NCI-H2227 (cell line): ENCODE data around the gene ITGB5.

Experiments used
- DNase-seq: peaks from one replicate; lab custom pipeline; 2025; ENCODE audit not compliant: unreplicated experiment; lab: John Stamatoyannopoulos, UW

ITGB5 gene

DNA sequence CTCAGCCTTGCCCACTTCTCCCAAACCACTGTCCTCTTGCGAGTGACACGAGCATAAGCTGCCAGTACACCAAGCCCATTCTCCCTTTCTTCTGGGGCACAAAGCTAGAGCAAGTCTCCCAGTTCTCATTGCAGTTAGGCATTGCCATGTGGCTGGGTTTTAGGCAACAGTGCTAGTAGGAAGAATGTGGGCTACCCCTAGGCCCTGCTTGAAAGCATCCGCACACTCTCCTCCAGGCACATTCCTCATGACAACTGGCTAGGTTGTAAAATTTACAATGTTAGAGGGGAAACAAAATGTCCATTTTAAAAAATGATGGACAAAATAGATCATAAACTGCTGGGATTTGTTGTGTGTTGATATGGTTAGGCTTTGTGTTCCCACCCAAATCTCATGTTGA lies 19.7 kb downstream of the ITGB5 start:
- DNase-seq: no peak

DNA sequence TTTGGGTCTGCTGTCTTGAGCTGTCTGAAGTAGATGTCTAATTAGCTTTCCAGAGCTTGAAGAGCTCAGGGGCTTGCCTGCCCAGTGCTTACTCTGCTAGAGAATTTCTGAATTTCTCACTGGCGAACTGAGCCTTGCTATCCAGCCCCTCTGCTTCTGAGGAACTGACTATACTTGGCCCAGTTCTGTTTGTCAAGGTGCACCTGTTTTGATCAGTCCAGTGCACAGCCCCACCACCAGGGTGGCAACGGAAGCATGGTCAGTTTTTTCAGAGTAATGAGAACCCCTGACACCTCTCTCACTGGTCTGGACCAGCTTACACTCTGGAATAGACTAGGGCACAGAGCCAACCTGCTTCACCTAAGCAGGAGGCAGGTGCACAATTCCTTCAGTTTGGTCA lies 25.2 kb downstream of the ITGB5 start:
- no peak for DNase-seq

DNA sequence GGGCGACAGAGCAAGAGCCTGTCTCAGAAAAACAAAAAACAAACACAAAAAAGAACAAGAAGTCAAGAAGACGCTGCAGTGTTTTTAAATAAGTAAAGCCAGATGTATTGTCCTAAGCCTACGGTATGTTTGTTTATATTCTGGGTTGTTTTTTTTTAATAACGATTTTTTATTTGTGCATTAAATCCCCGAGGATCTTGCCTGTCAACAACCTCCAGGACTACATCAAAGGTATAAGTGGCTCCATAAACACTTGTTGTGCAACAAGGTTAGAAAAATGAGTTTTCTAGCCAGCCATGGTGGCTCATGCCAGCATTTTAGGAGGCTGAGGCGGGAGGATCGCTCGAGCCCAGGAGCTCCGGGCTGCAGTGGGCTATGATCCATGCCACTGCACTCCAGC lies 26.1 kb downstream of the ITGB5 start:
- DNase-seq: no peak

DNA sequence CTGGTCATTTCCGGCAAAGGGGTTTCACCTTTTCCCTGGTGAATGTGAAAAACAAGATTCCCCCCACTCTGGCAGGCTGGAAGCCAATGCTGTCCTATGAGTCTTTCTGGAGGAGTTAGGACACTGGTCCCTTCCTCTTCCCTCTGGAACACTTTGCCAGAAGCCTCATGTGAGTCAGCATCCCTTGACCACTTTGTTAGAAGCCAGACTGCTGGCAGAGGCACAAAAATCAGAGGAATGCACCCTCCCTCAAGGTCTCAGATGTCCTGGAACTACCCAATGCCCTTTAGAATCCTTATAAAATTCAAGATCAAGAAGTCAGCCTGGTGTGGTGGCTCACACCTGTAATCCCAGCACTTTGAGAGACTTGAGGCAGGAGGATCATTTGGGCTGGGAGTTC lies 26.6 kb downstream of the ITGB5 start:
- DNase-seq: no peak

DNA sequence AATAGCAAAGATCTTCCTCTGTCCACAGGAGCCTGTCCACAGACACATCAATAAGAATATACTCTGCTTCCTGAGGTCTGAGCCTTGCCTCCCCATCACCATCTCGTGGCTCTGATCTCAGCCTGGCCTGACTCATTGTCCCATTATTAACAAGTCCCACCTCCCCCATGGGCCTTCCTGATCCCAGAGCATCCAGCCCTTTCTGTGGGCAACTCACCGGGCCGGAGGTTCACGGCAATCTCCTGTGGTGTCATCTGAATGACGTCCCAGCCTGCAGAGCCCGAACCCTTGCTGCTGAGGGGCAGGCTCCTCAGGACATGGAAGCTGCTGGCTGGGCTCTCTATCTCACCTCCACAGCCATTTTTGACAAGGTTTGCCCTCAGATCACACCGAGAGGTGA lies 28.1 kb downstream of the ITGB5 start:
- no peak for DNase-seq

DNA sequence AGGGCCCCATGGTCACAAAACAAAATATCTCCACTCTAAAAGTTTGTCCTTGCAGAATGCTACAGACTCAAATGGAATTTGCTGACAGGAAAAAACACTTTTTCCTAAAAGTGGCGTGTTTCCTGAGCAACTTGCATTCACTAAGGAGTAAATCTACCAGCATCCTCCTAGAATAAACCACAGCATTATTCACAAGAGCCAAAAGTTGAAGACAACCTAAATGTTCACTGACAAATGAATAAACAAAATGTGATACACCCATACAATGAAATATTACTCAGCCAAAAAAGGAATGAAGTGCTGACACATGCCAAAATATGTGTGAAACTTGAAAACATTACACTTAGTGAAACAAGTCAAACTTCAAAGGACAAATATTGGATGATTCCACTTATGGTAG lies 28.9 kb downstream of the ITGB5 start:
- DNase-seq: no peak

DNA sequence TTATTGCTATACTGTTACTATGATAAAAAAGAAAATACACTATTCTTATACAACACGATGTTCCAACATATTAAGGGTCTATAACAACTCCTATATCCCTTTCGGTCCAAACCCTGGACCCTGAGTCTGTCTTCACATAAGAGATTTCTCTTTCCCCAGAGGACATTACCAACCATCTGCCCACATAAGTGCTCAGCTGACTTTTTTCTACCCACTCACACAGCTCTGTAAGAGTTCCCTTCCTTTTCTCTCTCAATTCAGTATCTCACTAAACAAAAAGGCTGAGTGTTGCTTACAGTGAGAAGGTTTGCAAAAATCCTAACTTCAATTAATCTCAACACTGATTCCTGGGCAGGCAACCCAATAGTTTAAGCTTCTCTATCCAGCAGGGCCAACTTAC lies 30.5 kb downstream of the ITGB5 start:
- DNase-seq: no peak

DNA sequence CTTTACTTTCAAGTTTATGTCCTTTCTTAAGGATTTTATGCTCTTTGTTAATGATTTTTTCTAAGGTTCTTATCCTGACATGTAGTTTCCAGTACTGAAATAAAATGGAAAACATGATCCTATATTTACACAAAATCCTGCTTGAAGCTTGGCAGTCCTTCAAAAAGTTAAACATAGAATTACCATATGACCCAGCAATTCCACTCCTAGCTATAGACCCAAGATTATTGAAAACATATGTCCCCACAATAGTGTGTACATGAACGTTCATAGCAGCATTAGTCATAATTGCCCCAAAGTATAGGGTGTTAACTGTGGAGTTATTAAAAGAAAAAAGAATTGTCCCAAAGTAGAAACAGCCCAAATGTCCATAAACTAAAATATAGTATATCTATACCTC lies 33.2 kb downstream of the ITGB5 start:
- no peak for DNase-seq

DNA sequence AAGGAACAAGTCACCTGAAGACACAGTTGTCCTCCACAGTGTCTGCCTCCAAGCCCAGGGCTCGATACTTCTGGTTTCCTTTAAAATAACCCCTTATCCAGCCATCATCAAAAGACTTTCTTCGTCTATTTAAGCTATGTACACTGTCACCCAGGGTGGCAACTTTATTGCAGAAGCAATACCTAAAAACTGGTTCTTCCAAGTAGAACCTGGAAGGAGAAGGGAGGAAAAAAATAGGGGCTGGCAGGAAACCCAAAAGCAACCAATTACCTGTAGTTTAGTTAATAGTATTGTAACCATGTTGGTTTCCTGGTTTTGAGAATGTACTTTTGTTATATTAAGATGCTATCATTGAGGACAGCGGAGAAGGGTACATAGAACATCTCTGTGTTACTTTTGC lies 33.7 kb downstream of the ITGB5 start:
- no peak for DNase-seq

DNA sequence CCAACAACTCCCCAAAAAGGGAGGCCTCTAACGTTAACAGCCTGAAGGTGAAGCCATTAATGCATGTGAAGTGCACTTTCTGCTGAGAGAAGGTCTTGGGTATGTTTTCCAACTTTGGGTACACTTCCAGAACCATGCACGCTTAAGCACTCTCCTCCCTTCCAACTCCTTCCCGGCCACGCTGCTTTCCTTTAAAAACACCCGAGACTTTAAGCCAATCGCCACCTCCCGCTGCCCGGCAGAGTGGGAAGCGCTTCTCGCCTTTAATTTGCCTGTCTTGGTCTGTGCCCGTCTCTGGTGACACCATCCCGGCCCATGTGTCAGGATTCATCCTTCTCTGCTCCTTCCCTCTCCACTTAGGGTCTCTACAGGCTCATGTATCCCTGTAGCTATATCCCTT lies 35.3 kb downstream of the ITGB5 start:
- DNase-seq: no peak

DNA sequence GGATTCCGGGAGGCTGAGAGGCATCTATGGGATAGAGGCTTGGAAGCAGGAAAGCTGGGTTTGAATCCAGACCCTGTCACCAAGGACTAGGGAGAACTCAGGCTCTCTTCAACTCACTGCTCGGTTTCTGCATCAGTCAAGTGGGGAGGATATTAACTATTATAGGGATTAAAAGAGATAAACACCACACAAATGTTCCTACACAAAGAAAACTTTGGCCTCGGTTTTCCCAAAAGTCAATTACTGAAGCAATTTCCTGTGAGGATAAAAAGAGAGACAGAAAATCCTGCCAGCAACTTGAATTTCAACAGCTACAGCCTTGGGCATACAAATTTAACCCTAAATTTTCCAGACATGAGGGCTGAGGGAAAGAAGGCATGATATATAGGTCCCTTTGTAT lies 36.0 kb downstream of the ITGB5 start:
- DNase-seq: no peak

DNA sequence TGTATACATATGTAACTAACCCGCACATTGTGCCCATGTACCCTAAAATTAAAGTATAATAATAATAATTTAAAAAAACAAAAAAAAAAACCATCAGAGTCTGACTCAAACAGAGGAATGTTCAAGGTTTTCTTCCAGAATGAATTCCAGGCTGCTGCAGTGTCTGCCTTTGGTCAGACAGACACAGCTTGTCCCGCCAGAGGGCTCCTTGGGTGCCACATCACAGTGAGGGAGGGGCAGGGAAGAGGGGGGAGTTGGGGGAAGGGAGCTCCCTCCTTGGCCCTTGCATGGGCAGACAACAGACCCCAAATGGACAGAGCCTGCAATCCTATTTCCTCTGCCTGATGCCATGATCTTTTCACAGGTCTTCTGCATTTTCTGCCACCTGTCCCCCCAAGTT lies 36.5 kb downstream of the ITGB5 start:
- no peak for DNase-seq

DNA sequence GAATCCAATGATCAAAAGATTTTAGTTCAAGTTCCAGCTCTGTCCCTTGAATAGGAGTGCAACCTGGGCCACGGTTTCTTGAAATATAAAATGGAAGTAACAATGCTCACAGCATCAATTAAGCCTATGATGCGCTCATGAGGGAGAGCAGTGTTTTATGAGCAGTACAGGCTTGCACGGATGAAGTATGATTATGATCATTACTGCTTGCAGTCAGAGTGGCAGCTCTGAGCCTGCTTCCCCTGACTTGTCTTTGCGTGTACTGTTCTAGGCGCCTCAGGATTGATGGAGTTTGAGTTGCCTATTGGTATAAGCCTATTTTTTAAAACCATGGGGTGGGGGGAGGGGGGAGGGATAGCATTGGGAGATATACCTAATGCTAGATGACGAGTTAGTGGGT lies 37.0 kb downstream of the ITGB5 start:
- peak; percentile 5 for DNase-seq

DNA sequence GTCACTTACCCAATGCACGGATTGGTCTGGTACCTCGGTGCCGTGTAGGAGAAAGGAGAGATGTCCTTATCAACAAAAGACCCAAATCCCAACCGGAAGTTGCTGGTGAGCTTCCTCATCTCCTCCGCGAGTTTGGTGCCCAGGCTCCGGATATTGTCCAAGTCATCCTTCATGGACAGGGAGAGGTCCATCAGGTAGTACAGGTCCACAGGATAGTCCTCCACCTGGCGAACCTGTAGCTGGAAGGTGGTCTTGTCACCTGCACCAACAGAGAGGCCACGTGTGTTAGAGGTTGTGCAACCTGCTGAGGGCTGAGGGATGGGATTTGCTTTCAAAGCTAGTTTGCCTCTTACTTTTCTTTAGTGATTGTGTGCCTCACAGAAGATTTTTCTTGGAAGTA lies 38.9 kb downstream of the ITGB5 start:
- DNase-seq: no peak

DNA sequence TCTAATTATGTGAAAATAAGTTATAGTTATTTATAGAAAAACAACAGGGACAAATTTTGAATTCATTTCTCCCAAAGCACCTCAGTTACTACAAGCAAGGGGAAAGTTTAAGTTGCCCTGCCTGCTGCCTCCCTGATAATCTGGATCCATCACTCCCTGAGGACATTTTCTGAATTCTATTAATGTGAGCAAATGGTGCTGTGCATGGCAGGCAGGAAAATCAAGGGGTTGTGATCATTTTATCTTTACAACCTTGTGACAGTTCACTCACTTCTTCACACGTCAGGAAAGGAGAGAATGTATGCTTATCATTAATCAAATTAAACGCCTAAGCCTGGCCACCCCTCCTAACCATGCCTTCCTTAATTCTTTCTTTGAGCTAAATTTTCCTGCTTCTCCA lies 39.3 kb downstream of the ITGB5 start:
- DNase-seq: no peak

DNA sequence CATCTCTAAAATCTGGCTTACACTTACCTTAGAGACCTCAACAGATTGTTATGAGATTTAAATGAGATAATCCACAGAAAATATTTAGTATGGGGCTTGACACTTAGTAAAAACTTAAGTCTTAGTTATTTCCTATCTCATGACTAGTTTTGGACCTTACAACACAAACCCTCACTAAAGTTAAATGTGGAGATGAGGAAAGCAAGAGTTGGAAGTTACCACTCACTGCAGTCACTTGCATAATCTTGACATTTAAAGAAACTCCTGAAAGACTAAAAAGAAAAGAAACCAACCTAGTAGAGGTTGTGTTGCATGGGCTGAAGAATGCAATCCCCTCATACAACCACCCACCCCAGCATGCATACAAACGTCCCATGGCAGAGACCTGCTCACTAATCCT lies 40.1 kb downstream of the ITGB5 start:
- no peak for DNase-seq

DNA sequence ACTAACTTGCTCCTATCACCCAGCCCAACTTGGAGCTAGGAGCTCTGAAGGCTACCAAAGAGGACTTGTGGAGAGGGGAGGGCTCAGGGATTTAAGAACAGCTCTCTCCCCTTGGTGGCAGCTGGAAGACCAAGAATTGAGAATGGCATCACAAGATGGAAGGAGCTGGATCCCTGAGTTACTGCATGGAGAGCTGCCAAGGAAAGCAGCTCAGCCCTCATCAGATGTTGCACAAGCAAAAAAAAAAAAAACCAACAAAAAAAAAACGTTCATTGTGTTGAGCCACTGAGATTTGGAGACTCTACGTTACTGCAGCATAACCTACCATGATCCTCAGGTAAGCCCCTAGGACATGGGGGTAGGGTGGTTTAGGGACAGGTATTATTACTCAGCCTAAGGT lies 41.0 kb downstream of the ITGB5 start:
- DNase-seq: no peak

DNA sequence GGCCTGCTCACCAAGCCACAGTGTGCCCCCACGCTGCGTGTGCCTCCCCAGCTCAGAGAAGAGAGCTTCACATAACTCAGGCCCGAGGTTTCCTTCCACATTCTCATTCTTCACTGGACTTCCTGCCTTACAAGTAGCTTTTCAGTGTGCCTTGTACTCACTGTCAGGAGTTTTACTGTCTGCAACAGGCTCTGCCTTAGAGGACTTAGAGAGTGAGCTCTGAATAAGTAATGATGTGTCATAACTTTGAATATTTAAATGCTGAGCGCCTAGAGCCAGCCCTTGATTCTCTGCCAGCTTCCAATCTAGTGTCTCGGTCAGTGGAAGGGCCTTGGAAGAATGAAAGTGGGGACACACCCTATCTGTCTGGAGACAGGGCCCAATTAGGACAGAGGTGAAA lies 41.8 kb downstream of the ITGB5 start:
- no peak for DNase-seq

DNA sequence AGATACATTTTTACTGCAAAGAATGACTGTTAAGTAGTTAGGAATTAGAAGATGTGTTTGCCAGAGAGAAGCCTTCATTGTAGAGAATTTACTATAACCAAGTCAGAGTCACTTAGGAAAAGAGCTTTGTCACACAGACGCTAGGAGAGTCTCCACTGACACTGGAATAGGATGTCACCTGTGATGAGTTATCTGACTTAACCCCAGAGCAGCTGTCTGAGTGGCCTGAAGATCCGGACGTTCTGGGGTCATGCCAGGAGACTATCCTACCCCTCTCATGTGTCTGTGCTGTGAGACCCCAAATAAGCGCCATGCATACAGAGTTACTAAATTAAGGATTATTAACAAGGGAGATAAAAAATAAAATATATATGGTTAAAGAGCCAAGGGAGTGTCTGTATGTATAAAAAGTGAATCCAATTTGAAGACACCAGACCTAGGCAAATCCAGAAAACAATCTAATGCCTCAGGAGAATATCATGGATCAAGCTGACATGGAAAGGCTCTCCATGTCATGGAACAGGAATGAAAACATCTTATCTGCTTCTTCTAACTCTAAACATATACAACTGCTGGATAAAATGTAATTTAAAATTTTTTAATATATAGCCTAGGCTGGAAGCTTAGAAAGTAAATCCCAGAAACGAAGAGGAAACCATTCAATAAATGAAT lies 43.5 kb downstream of the ITGB5 start:
- DNase-seq: no peak

DNA sequence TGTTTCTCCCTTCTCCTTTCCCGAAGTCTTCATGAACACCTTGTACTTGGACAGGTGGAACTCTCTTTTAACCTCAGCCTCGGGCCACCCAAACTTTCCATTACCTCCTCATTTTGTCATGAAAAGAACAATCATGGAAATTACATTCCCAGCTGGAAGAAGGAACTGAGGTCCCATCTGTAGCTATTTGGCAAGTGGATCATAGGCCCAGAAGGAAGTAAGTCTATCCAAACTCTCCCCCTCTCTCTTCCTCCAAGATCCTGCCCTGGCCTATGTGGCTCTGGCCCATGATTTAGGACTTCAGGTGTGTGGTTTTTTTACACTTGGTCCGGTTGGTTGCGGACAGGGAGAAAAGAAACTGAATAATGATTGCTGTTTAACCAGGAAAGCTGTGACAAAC lies 44.1 kb downstream of the ITGB5 start:
- no peak for DNase-seq

DNA sequence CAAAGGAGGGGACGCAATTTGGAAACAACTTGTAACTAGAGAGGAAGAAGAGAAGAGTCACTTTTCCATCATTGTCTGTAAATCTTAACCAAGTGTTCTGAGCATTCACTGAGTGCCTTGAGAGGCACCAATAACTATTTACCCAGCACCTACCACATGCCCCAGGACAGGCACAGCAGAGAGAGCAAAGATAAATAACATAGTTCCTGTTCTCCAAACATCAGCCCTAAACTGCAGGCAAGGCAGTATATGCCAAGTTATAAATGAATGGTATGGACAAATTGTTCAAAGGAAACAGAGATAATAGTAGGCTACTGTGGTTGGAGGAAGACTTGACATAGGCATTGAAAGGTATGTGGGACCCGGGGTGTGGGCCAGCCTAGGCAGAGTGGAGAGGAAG lies 45.6 kb downstream of the ITGB5 start:
- DNase-seq: no peak

DNA sequence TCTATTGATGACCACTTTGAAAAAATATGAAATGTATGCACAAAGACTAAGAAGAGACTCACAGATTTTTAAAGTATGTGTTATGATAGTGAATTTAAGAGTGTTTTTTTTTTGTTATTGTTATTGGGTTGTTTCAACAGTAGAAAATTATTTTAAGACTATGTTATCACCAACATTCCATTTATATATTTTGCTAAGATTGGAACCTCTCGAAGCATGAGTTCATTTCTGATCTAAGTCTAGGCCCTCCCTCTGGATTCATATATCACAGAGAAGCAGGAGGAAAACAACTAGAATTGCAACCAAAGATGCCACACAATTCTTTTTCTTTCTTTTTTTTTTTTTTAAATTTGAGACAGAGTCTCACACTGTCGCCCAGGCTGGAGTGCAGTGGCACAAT lies 46.8 kb downstream of the ITGB5 start:
- no peak for DNase-seq

DNA sequence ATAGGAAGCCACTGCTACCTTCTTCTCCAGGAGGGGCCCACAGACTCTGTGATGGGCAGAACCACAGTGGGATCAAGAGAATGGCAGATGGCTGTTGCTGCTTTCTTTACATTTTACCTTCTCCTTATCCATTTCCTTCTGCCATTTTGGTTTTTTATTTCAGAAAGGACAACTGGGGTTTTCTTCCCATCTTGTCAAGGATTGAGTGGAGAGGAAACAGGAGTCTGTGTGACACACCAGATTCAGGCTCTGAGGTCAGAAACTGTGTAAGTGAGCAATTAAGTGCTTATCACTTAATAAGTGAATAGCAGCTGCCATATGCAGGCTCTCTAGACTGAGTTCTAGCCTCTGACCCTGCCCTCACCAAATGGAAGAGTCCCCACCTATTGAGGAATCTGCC lies 47.3 kb downstream of the ITGB5 start:
- DNase-seq: peak; percentile 12

DNA sequence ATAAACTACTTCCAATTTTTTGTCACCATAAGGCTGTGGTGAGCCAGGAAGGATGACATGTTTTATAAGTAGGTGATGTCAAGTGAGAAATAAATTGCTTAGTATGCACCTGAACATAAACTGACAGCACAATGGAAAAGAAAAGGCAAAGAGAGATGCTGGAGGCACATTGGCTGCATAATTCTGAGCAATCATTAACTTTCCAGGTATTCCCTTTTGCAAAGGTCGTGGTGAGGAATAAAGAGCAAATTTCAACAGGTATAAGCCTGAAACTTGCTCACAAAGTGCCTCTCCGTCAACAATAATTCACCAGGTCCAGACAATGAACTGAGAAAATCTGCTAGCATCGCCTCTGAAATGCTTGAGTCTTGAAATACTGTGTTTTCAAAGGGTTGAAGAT lies 48.2 kb downstream of the ITGB5 start:
- no peak for DNase-seq
